HG02885 (cell line): Measurements from ENCODE around the gene GGT5.
"Not testable (repeated sequence)": the region's sequence is repeated elsewhere in the genome, so short reads cannot be mapped to it uniquely, and the experiment has no call there.

ENCODE experiments used
- ATAC-seq: cut with Tn5 transposase; IDR thresholded peaks from one replicate; pipeline ENCODE4 v1.9.1; 2021; ENCODE audit warnings: mild to moderate bottlenecking; ENCODE audit not compliant: unreplicated experiment, poor library complexity

GGT5 gene

DNA sequence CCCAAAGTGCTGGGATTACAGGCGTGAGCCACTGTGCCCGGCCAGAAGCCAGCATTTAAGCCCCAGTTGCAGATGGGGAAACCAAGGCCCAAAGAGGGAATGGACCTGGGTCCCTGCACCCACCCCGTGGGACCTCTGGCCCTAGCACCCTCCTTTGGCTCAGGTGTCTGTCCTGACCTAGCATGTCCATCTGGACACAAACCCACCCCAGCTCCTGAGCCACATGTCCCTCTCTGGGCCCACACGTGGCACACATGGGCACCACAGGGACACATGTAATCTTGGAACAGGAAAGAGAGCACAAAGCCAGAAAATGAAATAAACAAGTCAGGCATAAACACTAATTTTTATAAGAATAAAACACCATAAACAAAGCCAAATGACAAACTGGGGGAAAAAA is 9.6 kb downstream of the GGT5 start:
- ATAC-seq = no peak

DNA sequence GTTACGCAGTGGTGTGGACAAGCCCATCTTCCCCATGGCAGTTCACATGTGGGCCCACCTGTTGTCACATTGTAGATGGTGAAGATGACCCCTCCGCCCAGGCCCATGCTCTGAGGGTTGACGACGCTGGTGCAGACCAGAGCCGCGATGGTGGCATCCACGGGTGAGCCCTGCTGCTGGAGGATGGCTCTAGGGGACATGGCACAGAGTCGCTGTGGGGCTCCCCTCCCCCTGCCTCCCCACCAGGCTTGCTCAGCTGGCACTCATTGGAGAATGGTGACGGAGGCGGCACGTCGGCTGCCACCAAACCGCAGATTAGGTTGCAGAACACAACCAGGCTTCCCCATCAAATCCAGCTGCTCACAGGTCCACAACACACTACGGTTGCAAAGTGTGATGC is 11.1 kb downstream of the GGT5 start:
- no peak for ATAC-seq

DNA sequence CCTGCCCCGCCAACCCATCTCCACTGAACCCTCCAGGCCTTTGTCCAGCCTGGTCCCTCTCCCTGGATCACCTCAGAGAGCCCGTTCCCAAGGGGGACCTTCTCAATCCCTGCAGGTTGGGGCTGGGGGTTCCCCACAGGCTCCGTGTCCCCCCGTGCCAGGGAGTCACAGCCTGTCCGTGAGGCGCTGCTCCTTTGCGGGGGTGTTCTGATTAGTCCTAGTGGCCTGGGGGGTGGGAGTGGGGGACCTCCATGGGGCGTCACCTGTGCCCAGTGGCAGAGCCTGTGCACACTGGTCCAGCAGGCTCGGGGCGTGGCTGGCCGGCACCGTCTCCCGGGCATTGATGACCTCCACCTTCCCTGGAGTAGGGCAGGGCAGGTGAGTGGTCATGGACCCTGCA is 11.6 kb downstream of the GGT5 start:
- ATAC-seq = no peak

DNA sequence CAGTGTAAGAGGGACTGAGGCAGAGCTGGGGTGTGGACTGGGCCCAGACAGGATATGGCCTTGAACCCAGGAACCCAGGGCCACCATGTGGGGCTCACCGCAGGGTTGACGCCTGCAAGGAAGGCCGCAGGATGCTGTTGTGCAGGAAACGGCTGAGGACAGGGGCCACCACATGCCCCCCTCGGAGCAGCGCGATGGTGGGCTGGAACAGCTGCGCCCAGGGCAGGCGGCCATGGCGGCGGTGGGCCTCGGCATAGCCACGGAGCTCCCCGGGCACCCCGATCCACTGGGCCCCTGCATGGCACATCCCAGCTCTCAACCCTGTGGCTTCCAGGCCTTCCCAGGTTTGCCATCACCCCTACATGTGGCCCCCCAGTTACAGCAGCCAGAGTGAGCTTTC is 12.2 kb downstream of the GGT5 start:
- no peak for ATAC-seq

DNA sequence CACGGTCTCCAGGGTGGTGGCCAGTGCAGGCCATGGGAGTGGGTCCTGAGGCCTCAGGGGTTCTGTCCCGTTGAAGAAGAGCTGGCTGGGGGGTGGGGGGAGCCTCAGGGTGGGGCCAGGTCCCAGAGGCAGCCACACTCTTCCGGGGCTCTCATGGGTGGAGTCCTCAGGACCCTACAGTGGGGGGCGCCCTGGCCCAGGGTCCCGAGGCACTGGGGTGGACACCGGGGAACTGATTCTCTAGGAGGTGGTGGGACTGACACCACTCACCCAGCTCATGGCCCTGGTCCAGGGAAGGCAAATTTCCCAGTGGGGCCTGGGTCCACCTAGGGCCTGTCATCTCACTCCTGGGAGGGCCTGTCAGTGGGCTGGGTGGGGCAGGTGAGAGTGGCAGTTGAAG is 12.8 kb downstream of the GGT5 start:
- ATAC-seq = no peak

DNA sequence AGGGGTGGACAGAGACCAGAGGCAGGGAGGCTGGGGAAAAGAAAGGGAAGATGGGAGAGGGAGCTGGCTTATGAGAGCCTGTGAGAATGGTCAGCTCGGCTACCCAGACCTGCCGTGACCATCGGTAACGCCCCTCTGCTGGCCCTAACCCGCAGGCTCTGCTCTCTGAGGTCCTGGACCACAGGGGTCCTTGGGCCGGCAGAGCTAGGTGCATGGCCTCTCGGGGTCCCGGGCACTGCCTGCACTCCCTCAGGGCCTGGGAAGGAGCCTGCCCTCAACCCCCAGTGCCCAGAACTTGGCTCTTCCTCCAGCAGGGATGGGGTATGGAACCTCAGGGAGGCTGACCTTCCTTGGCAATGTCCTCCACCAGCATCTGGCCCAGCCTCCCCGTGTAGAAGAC is 13.2 kb downstream of the GGT5 start:
- ATAC-seq = no peak

DNA sequence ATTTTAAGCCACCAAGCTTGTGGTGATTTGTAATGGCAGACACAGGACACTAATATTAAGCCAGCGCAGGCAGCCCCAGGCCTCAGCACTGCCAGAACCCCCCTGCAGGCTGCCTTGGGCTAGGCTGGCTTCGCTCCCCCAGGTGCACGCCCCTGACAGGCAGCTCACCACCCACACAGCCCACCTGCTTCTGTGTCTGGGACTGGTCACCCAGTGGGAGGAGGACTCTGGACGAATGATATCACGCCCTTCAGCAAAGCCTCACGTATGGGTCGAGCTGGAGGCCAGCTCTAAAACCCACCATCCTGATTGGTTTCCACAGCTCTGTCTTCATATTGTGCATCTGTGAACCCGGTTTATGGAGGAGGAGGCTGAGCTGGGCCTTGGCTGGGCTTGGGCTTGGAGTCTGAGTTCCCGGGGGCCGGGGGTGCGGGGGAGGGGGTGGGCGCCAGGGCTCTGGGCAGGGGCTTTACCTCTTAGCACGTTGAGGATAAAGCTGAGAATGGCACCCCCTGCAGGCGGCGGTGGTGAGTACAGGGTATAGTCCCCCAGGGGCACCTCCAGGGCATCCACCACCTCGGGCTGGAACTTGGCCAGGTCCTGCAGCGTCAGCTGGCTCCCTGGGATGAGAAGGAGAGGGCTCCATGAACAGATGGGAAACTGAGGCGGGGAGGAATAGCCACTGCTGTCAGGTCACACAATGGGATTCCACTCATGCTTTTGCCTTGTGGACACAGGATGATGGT is 13.8 kb downstream of the GGT5 start:
- no peak for ATAC-seq

DNA sequence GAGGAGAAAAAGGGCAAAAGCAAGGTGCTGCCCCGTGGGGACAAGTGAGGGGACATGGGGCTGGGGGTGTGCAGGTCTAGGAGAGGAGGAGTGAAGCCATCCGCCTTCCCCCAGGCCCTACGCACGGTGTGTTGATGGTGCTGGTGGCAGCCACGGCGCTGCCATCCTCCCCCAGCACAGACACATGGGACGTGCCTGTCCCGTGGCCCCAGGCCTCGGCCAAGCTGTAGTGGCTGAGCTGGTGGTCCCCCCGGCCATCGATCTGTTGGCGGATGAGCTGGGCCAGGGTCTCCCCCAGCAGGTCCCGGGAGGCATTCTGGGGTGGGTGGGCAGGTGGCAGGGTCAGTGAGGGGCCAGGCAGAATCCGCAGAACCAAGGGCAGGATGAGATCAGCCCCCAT is 18.9 kb downstream of the GGT5 start:
- ATAC-seq = no peak

DNA sequence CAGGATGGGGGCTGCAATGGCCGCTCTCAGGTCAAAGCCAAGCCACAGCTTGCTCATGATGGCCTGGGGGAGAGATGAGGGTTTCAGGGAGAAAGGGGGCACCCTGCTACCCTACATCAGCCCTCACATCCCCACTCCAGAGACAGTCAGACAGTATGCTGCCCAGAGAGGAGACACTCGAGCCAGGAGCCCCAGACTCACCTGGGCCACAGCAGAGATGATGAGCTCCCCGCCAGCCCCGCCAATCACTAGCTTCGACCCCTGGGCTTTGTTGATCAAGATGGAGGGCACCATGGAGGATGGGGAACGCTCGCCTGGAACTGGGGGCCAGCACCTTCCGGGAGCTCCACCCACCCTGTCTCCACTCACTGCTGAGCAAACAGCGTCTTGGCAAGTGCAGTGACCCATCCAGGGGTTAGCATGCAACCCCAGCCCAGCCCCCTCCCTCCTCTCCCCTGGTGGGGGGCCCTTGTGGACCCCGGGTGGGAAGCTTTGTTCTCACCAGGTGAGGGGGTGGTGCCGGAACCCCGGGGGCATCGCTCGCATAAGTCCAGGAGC is 19.8 kb downstream of the GGT5 start:
- no peak for ATAC-seq

DNA sequence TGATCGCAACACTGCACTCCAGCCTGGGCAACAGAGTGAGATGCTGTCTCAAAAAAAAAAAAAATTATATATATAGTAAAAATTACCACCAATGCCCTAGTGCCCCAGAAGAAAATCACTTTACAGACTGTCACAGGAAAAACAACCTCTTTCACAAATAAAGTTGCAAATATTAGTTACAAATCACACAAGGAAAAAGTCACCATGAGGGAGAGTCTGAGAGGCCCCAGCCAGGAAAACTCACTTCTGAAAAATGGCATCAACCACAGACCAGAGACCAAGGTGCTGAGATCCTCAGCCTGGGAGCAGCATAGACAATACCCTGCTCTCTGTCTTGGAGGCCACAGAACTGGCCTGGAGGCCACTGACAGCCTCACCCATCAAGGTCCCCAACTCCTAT is 20.4 kb downstream of the GGT5 start:
- no peak for ATAC-seq

DNA sequence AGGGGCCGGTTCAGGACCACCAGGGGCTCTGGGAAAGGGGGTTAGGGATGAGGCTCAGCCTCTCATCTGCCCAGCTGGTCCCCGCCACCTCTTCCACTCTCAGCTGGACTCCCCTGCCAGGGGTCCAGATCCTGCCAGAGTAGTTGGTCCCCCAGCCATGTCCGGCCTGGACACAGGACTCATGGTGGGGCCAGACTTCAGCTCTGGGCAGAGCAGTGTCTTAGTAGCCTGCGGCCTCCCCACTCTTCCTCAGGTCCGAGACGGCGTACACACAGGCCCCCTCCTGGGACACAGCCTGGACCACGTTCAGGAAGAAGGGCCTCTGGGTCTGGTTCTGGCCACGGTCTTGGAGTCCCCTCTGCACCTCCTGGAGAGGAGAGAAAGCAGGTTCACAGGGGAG is 25.1 kb downstream of the GGT5 start:
- no peak for ATAC-seq

DNA sequence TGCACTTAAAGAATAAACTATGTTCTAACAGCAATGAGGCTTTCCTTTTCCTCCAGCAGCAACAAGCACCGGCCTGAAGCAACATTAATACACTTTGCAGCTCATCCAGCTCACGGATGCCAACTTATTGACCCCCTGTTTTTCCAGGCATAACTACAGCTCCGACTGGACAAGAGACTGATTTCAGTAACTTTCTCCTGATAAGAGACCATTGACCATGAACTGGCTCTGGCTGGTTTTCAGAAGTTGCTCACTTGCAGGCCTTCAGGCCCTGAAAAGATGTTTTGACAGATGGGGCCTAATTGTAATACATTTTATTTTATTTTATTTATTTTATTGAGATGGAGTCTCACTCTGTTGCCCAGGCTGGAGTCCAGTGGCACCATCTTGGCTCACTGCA is 27.5 kb downstream of the GGT5 start:
- ATAC-seq = no peak

DNA sequence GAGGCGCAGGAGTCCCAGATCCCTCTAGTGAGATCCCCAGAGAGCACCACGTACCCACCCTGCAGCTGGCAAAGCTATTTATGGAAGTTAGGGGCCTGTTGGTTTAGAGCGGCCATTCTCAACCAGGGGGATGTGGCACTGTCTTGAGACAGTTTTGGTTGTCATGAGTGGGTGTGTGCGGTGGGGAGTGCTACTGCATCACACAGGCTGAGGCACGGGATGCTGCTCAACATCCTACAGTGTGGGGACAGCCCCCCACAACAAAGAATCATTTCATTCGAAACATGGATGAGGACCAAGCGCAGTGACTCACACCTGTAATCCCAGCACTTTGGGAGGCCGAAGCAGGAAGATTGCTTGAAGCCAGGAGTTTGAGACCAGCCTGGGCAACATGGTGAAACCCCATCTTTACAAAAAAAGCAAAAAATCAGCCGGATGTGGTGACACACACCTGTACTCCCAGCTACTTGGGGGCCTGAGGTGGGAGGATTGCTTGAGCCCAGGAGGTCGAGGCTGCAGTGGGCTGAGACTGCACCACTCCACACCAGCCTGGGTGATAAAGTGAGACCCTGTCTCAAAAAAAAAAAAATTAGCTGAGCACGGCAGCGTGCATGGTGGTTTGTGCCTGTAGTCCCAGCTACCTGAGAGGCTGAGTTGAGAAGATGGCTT is 28.2 kb downstream of the GGT5 start:
- no peak for ATAC-seq

DNA sequence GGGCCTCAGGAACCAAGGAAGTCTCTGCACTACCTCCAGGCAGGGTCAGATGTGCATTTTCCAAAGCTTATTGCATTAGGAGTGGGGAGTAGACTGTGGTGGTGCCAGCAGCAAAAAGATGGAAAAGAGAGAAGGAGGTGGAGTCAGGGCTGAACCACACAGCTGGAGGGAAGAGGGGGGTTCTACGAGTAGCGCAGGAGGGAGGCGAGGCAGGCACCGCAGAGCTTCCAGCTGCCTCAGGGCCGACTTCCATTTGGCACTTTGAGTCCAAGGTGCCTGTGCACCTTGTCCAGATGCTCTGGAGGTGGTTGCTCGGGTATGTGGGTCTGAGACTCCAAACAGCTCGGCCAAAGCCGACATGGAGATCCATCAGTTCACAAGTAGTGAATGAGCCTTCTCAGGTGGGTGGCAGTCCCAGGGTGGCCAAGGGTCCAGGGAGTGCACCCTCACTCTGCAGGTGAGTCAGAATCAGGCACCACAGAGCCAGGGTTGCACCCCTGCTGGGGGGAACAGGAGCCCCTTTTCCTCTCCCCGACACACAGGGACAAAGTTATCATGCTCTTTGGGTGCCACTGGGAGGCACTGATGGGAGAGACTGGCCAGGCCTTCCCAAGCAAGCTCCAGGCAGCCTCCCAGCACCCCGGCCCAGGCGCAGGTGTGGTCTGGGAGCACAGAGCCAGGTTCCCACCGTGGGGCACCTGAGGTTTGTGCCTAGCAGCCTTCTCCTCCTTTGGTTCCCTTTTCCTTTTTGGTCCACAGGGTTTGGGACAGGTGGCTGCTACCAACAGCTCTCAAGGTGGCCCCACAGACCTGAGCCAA is 30.2 kb downstream of the GGT5 start:
- no peak for ATAC-seq

DNA sequence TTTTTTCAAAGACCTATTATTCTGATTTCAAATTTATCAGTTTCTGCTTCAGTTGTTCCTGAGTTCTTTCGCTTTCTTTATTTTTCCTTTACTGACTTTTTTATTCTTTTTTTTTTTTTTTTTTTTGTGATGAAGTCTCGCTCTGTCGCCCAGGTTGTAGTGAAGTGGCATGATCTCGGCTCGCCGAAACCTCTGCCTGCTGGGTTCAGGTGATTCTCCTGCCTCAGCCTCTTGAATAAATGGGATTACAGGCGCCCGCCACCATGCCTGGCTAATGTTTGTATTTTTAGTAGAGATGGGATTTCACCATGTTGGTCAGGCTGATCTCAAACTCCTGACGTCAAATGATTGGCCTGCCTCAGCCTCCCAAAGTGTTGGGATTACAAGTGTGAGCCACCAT is 31.8 kb downstream of the GGT5 start:
- ATAC-seq = not testable (repeated sequence)

DNA sequence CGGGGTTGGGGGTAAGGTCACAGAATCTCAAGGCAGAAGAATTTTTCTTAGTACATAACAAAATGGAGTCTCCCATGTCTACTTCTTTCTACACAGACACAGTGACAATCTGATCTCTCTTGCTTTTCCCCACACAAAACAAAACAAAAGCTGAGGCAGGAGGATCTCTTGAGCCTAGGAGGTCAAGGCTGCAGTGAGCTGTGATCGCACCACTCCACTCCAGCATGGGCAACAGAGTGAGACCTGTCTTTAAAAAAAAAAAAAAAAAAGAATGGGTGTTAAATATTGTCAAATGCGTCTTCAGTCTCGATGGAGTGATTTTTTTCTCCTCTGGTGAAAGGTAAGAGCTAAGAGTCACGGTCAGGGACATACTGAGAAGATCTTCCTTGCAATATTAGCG is 33.2 kb downstream of the GGT5 start:
- ATAC-seq = not testable (repeated sequence)

DNA sequence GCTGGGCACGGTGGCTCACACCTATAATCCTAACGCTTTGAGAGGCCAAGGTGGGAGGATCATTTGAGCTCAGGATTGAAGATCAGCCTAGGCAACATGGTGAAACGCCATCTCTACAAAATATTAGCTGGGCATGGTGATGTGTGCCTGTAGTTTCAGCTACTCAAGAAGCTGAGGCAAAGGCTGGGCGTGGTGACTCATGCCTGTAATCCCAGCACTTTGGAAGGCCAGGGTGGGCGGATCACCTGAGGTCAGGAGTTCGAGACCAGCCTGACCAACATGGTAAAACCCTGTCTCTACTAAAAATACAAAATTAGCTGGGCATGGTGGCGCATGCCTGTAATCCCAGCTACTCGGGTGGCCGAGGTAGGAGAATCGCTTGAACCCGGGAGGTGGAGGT is 34.5 kb downstream of the GGT5 start:
- not testable (repeated sequence) for ATAC-seq

DNA sequence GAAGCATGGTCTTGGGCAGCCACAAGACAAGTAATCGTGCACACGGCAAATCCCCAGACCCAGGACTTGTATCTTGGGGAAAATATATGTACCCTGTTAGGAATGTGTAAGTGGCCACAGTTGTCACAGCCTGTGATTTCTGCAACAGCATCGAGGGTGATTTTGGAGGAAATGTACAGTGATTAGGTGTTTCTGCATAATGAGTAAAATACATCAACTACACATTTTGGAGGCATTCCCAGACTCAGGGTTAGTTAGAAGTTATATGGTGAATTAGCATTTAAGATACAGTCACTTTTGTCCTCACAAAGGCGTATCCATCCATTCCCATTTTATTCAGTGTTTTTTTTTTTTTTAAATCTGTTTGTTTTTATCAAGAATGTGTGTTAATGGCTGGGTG is 35.2 kb downstream of the GGT5 start:
- no peak for ATAC-seq

DNA sequence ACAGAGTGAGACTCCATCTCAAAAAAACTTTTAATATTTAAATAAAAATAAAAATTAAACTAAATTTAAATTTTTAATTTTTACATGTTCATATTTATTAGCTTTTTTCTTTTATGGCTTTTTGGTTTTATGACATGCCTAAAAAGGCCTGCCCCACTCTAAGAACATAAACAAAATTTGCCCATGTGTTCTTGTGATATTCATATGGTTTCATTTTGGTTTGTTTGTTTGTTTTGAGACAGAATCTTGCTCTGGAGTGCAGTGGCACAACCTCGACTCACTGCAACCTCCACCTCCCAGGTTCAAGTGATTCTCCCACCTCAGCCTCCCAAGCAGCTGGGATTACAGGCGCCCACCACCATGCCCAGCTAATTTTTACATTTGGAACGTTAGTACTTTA is 35.9 kb downstream of the GGT5 start:
- no peak for ATAC-seq

DNA sequence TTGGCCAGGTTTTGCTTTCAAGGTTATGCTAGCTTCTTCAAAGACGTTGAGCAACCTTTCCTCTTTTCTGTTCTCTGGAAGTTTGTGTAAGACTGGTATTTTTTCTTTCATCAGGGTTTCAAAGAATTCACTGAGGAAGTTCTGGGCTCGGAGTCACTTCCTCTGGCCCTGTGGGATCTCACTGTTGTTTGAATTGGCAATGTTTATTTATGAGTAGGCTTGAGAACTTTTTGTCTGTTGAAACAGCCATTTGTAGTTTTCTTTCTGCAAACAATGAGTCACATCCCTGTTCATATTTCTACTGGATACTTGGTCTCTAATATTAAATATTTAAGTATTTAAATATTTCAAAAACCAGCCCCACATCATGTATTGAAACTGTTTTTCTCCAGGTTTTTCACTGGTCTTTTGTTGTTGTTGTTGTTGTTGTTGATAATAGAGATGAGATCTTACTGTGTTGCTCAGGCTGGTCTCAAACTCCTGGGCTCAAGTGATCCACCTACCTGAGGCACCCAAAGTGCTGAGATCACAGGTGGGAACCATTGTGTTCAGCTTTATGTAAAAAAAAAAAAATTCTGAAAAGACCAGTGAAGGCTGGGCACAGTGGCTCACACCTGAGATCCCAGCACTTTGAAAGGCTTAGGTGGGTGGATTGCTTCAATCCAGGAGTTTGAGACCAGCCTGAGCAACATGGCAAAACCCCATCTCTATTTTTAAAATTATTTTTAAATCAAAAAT is 36.7 kb downstream of the GGT5 start:
- ATAC-seq = no peak
